Activated naive CD4-positive, alpha-beta T cell treated with anti-CD3 and anti-CD28 coated beads, Interleukin-2, amount 50 U/mL, for 72 hours (primary cell): ENCODE results near the gene OR5H6. TPM values are rescaled to one million over a fixed set of nuclear protein-coding genes. Genes with fewer than 3 reads are reported as not detected.

Experiments
- total RNA-seq, 2 donors: library from RNA; stranded (reverse); gene quantifications; one replicate each; pipeline ENCODE4 v1.2.3, GENCODE V29; 2022

Gene OR5H6
- total RNA-seq, 2 donors from 2014 or later = not detected

Other genes with a start within 250 kb of the OR5H6 start
- not detected for gene GABRR3, start 228.9 kb upstream of the OR5H6 start, total RNA-seq
- gene OR5AC2, start 177.1 kb upstream of the OR5H6 start, total RNA-seq = not detected
- not detected for gene OR5H1, start 133.5 kb upstream of the OR5H6 start, total RNA-seq
- under 1 TPM in 1 of 2 donors, not detected in 1; 0.02 TPM for gene OR5H14, start 116.8 kb upstream of the OR5H6 start, total RNA-seq
- gene OR5H15, start 97.5 kb upstream of the OR5H6 start, total RNA-seq = not detected
- not detected for gene OR5H2, start 18.3 kb downstream of the OR5H6 start, total RNA-seq
- gene OR5K4, start 89.6 kb downstream of the OR5H6 start, total RNA-seq = not detected
- not detected for gene OR5K3, start 126.4 kb downstream of the OR5H6 start, total RNA-seq
- gene OR5K1, start 199.0 kb downstream of the OR5H6 start, total RNA-seq = not detected
- gene OR5K2, start 233.4 kb downstream of the OR5H6 start, total RNA-seq = not detected